Activated naive CD8-positive, alpha-beta T cell treated with anti-CD3 and anti-CD28 coated beads, Interleukin-2, amount 10 ng/mL, durations not matched to agents 7 days and 5 days (primary cell): ENCODE results near the gene SMC1B. TPM values are rescaled to one million over a fixed set of nuclear protein-coding genes. Genes with fewer than 3 reads are reported as not detected.
"Not testable (repeated sequence)": the region's sequence is repeated elsewhere in the genome, so short reads cannot be mapped to it uniquely, and the experiment has no call there.

ENCODE experiments used
- ATAC-seq: fragments of 150-1000 bp; cut with Tn5 transposase; one replicate; pipeline ENCODE4 v1.10.0; 2021; ENCODE audit warnings: low read depth, moderate library complexity
- POLR2A ChIA-PET: fragments of 350-600 bp; sonication (Branson Sonifier 250); formaldehyde crosslinking; loops from one replicate; lab custom pipeline; 2021; ENCODE audit warnings: antibody characterized with exemption; lab: Charles Lee
- DNase-seq: peaks from one replicate; pipeline ENCODE4 v3.0.0; 2021
- H3K27ac Mint-ChIP-seq: one replicate; pipeline ENCODE4 v1.8.0; 2022; ENCODE audit warnings: mild to moderate bottlenecking, mixed read lengths
- H3K27me3 Mint-ChIP-seq: one replicate; pipeline ENCODE4 v1.8.0; 2022; ENCODE audit warnings: mild to moderate bottlenecking, moderate library complexity, mixed read lengths
- H3K36me3 Mint-ChIP-seq: one replicate; pipeline ENCODE4 v1.8.0; 2021; ENCODE audit warnings: mild to moderate bottlenecking, mixed read lengths
- H3K4me1 Mint-ChIP-seq: one replicate; pipeline ENCODE4 v1.8.0; 2021; ENCODE audit warnings: mixed read lengths
- H3K4me3 Mint-ChIP-seq: one replicate; pipeline ENCODE4 v1.8.0; 2022; ENCODE audit warnings: mild to moderate bottlenecking, moderate library complexity, mixed read lengths
- H3K9me3 Mint-ChIP-seq: one replicate; pipeline ENCODE4 v1.8.0; 2021; ENCODE audit warnings: mixed read lengths
- total RNA-seq, 2 experiments: library from RNA; stranded (reverse); gene quantifications; one replicate each; pipeline ENCODE4 v1.2.3, GENCODE V29; 2021

SMC1B gene
- total RNA-seq, 2 experiments from 2014 or later: 2.4 to 2.5 TPM

- Mint-ChIP-seq H3K4me1 (peaks cover 12% of the 10 kb centered on the region), H3K9me3 (no peaks in the 10 kb centered on the region), H3K27ac (no peak overlapping the region), H3K27me3 (no peaks in the 10 kb centered on the region), H3K4me3 (no peak overlapping the region), H3K36me3 (no peaks in the 10 kb centered on the region)
- ATAC-seq (no peak), DNase-seq (no peak)
- POLR2A ChIA-PET: interaction anchor here (0.9 kb wide), 1 partner anchor 9 kb away, joined by 3 read pairs; no protein-coding TSS in a partner anchor
These were observed 107.8 kb downstream of the SMC1B start for GRCh38 chr22:45305456-45306075.

GRCh38 chr22:45304971-45305370, 108.4 kb downstream of the SMC1B start:
- H3K27ac Mint-ChIP-seq: no peak overlapping the region
- POLR2A ChIA-PET: no interaction called here
- peaks cover 10% of the 10 kb centered on the region for H3K4me1 Mint-ChIP-seq
- no peak overlapping the region for H3K4me3 Mint-ChIP-seq
- DNase-seq (no peak), ATAC-seq (no peak)
- H3K36me3 Mint-ChIP-seq: no peaks in the 10 kb centered on the region
- no peaks in the 10 kb centered on the region for H3K27me3 Mint-ChIP-seq
- no peaks in the 10 kb centered on the region for H3K9me3 Mint-ChIP-seq

- no peak for ATAC-seq
- peaks cover 12% of the 10 kb centered on the region for H3K4me1 Mint-ChIP-seq
- no peak for DNase-seq
- POLR2A ChIA-PET: interaction anchor here (0.7 kb wide), 1 partner anchor 592 kb away, joined by 4 read pairs; no protein-coding TSS in a partner anchor
- no peaks in the 10 kb centered on the region for H3K27me3 Mint-ChIP-seq
- H3K36me3 Mint-ChIP-seq: no peaks in the 10 kb centered on the region
- H3K9me3 Mint-ChIP-seq: no peaks in the 10 kb centered on the region
- no peak overlapping the region for H3K4me3 Mint-ChIP-seq
- no peak overlapping the region for H3K27ac Mint-ChIP-seq
These were observed 110.2 kb downstream of the SMC1B start for GRCh38 chr22:45303181-45303580.

DNA sequence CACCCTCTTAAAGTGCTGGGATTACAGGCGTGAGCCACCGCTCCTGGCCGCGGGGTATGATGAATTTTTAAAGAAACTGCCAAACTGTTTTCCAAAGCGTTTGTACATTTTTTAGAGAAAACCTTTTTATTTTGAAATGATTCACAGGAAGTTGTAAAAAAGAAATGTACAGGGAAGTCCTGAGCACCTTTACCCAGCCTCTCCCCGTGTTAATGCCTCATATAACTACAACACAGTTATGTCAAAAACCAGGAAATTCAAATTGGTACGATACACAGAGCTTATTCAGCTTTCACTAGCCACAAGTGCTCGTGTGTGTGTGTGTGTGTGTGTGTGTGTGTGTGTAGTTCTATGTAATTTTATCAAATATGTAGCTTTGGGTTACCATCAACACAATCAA, 110.6 kb downstream of the SMC1B start:
- DNase-seq (no peak), ATAC-seq (no peak)
- no peak overlapping the region for H3K27ac Mint-ChIP-seq
- no peaks in the 10 kb centered on the region for H3K36me3 Mint-ChIP-seq
- peaks cover 12% of the 10 kb centered on the region for H3K4me1 Mint-ChIP-seq
- no peaks in the 10 kb centered on the region for H3K9me3 Mint-ChIP-seq
- POLR2A ChIA-PET: no interaction called here
- H3K4me3 Mint-ChIP-seq: no peak overlapping the region
- no peaks in the 10 kb centered on the region for H3K27me3 Mint-ChIP-seq

DNA sequence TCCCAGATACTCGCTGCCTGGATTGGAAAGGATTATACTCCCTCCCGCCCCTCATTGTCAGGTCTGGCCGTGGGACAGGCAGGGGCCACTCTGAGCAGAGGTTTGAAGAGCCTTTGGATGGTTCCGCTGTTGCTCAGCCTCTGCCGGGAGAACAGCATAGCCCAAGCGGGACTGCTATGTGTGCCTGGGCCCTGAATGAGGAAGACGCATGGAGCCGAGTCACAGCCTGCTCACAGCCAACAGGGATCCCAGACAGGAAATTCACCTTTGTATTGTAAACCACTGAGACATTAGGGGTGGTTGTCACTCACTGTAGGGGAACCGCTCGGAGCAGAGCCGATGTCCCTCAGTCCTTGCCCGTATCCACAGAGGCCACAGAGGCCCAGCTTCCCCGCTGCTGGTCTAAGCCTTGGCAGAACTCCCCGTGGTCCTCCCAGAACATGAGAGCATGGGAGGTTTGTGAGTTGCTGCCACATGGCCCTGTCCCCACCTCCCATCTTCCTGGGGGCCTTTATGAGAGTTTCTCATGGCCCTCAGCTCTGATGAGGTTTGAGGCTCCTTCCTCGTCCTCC, 114.4 kb downstream of the SMC1B start:
- POLR2A ChIA-PET: interaction anchor here (1.6 kb wide), 1 partner anchor 10 kb away, joined by 5 read pairs; the partner anchor contains the start of gene FAM118A

GRCh38 chr22:45296628-45297297, 116.6 kb downstream of the SMC1B start:
- POLR2A ChIA-PET: interaction anchor here (0.6 to 1.3 kb wide), 9 partner anchors 9 to 118 kb away, joined by 3 to 8 read pairs (median 3); partner anchors contain the start of gene FAM118A
- Mint-ChIP-seq H3K9me3 (no peaks in the 10 kb centered on the region), H3K36me3 (no peaks in the 10 kb centered on the region), H3K4me3 (peak overlapping the region; percentile 61), H3K27ac (peak overlapping the region; percentile 82), H3K4me1 (peaks cover 24% of the 10 kb centered on the region), H3K27me3 (no peaks in the 10 kb centered on the region)
- DNase-seq (peak; percentile 58), ATAC-seq (peak; percentile 92)

More for the DNA sequence above, 114.4 kb downstream of the SMC1B start:
- ATAC-seq: no peak
- no peaks in the 10 kb centered on the region for H3K27me3 Mint-ChIP-seq
- peak overlapping the region; percentile 30 for H3K27ac Mint-ChIP-seq
- H3K4me3 Mint-ChIP-seq: no peak overlapping the region
- DNase-seq: no peak
- no peaks in the 10 kb centered on the region for H3K9me3 Mint-ChIP-seq
- peaks cover 25% of the 10 kb centered on the region for H3K4me1 Mint-ChIP-seq
- no peaks in the 10 kb centered on the region for H3K36me3 Mint-ChIP-seq

GRCh38 chr22:45295492-45295891, 117.9 kb downstream of the SMC1B start:
- DNase-seq: no peak
- Mint-ChIP-seq H3K27me3 (no peaks in the 10 kb centered on the region), H3K36me3 (no peaks in the 10 kb centered on the region), H3K27ac (peak overlapping the region; percentile 82), H3K4me1 (peaks cover 24% of the 10 kb centered on the region), H3K9me3 (no peaks in the 10 kb centered on the region), H3K4me3 (no peak overlapping the region)
- no peak for ATAC-seq
- POLR2A ChIA-PET: interaction anchor here (1.1 kb wide), 1 partner anchor 13 kb away, joined by 3 read pairs; no protein-coding TSS in a partner anchor

GRCh38 chr22:45295004-45295403, 118.4 kb downstream of the SMC1B start:
- H3K36me3 Mint-ChIP-seq, DNase-seq, H3K9me3 Mint-ChIP-seq, H3K27me3 Mint-ChIP-seq, ATAC-seq, H3K4me3 Mint-ChIP-seq, H3K27ac Mint-ChIP-seq: not testable (repeated sequence)
- peaks cover 24% of the 10 kb centered on the region for H3K4me1 Mint-ChIP-seq
- POLR2A ChIA-PET: interaction anchor here (1.1 kb wide), 1 partner anchor 14 kb away, joined by 3 read pairs; no protein-coding TSS in a partner anchor

Other genes with a start within 250 kb of the SMC1B start
- gene NUP50, start 249.7 kb downstream of the SMC1B start, total RNA-seq: 100 to 1,000 TPM; 150 to 152 TPM
- gene KIAA0930, start 172.7 kb downstream of the SMC1B start, total RNA-seq: 10 to 100 TPM; 38.0 to 41.9 TPM
- not detected for gene UPK3A, start 128.7 kb downstream of the SMC1B start, total RNA-seq
- gene FAM118A, start 103.7 kb downstream of the SMC1B start, total RNA-seq: 10 to 100 TPM; 71.9 to 77.0 TPM
- 10 to 100 TPM; 11.2 to 12.1 TPM for gene RIBC2, start 94 bp upstream of the SMC1B start, total RNA-seq
- gene FBLN1, start 89.3 kb upstream of the SMC1B start, total RNA-seq: not detected